ENCODE measurements around the gene RIMBP2.
"Not testable (repeated sequence)": the region's sequence is repeated elsewhere in the genome, so short reads cannot be mapped to it uniquely, and the experiment has no call there.

The RIMBP2 gene

GRCh38 chr12:130706311-130706710 lies 9.8 kb downstream of the RIMBP2 start:
- DNase-seq (ENCODE audit: low spot score), result no peak

- DNase-seq (ENCODE audit: low spot score), result no peak
Observed at GRCh38 chr12:130705178-130705822, 10.8 kb downstream of the RIMBP2 start.

- DNase-seq (ENCODE audit: low spot score), result no peak
Observed at GRCh38 chr12:130704606-130705005, 11.5 kb downstream of the RIMBP2 start.

- no peak for DNase-seq (ENCODE audit: low spot score)
Observed at GRCh38 chr12:130703733-130704375, 12.2 kb downstream of the RIMBP2 start.

GRCh38 chr12:130702966-130703732 lies 12.9 kb downstream of the RIMBP2 start:
- no peak for DNase-seq (ENCODE audit: low spot score)

GRCh38 chr12:130701402-130701744 lies 14.7 kb downstream of the RIMBP2 start:
- no peak for DNase-seq (ENCODE audit: low spot score)

- no peak for DNase-seq (ENCODE audit: low spot score)
Observed at GRCh38 chr12:130700492-130701401, 15.4 kb downstream of the RIMBP2 start.

DNA sequence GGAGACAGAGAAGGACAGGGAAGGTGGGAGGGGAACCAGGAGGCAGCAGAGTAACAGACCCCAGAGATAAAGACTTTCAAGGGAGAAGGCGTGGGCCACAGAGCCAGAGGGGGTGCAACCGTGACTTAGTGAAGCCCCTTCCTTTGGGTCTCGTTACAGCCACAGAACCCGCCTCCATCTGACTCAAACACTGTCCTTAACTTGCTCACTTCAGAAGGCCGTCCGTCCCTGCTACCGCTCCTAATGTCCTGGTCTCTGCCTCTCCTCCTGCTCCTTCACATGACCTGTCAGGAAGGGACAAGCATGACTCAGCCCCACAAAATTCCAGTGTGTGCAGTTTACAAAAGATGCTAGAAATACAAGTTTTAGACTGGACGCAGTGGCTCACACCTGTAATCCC lies 18.0 kb downstream of the RIMBP2 start:
- no peak for DNase-seq (ENCODE audit: low spot score)

GRCh38 chr12:130696379-130697100 lies 19.6 kb downstream of the RIMBP2 start:
- no peak for DNase-seq (ENCODE audit: low spot score)

DNA sequence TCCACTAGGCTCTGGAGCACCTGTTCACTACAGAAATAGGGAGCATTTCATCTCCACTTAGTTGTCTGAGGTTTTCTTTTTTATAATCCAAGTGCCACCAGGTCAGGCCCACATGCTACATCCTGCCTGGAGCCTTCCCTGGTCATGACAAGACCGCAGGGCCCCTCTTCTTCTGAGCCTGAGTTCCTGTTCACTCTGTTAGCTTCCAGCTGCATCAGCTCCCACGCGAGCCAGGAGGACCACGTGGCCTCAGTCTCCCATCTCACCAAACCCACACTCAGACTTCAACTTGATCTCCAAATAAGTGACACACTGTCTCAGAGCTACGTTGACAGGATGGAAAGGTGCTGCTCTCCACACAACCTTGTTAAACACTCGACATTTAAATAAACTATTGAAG lies 21.0 kb downstream of the RIMBP2 start:
- DNase-seq (ENCODE audit: low spot score), result no peak

DNA sequence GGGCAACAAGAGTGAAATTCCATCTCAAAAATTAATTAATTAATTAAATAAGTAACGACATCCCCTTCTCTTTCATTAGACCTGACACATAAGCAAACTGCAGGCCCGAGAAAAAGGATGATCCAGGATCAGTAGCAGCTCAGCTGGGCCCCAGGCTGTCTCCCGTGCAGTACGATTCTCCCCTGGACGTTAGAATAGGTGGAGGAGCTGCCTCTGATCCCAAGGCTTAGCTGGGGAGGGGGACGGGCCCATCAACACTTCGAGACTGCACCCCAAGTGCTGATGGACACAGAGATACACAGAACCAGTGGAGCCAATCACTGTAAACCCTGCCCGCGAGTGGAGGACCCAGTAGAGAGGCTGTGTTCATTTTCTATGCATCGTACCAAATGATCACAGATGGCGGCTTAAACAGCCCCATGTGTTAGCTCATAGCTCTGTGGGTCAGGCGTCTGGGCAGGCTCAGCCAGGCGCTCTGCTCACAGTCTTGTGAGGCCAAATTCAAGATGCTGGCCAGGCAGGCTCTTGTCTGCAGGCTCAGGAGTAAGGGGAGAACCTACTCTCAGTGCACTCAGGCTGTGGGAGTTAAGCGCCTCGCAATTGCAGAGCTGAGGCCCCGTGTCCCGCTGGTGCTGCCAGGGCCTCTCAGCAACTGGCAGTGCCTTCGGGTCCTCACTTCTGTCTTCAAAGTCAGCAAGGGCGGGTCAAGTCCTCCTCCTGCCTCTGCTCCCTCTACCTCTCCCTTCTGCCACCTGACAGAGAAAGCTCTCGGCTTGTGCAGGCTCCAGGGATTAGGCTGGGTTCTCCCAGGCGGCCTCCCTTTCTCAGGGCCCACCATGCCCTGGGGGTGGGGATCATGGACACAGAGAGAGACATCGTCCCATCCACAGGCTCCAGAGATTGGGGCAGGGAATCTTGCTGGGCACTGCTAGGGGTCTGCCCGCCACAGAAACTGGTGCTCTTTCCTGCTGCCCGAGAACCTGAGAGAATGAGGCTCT lies 26.4 kb downstream of the RIMBP2 start:
- DNase-seq (ENCODE audit: low spot score), result no peak

DNA sequence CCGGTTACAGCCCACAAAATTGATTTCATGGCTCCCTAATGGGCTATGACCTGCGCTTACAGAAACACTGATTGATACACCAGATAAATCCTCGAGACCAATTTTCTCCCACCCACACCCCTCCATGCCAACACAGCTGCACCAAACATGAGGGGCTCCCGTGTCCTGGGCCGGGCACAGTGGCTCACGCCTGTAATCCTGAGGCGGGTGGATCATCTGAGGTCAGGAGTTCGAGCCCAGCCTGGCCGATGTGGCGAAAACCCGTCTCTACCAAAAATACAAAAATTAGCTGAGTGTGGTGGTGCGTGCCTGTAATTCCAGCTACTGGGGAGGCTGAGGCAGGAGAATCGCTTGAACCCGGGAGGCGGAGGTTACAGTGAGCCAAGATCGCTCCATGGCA lies 27.1 kb downstream of the RIMBP2 start:
- not testable (repeated sequence) for DNase-seq (ENCODE audit: low spot score)

DNA sequence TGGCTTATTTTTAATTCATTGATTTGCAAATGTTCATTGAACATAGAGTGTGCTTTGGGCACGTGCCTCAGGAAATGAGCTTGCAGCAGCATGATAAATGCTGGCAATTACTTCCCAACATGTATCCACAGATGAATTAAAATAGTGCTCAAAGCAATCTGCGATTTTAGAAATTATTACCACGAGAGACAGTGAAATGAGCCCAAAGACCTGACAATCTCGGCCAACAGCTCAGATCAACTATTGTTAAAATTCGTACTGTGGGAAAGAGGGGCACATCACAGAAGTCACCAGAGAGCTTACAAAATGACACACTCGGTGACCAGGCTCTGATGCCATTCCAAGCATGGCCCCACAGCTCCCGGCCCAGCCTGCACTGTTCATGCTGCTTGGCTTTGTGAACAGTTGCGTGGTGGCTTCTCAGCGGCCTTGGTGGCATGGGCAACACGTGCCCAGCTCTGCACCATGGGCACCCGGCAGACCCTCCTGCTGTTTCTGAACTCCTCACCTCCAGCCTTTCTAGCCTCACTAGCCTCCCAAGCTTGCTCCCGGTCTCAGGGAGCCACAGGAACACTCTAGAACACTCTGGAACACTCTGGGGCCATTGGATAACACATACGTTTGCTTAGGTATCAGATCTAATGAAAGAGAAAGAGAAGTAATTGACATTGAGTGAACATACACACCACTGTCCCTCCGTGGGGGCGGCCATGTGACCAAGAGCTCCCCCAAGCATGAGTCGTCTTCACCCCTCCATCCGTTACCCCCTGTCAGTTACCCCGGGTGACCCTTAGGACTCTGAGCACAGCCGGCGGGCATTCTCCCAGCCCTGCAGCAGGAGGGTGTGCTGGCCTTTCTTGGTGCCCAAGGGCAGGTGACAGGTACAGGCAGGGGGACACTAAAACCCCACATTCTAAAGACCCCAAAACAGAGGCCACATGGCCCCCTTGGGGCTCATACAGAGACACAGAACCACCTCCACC lies 28.0 kb downstream of the RIMBP2 start:
- no peak for DNase-seq (ENCODE audit: low spot score)

GRCh38 chr12:130687190-130687589 lies 28.9 kb downstream of the RIMBP2 start:
- no peak for DNase-seq (ENCODE audit: low spot score)

GRCh38 chr12:130686511-130686991 lies 29.5 kb downstream of the RIMBP2 start:
- no peak for DNase-seq (ENCODE audit: low spot score)

GRCh38 chr12:130685850-130686249 lies 30.2 kb downstream of the RIMBP2 start:
- no peak for DNase-seq (ENCODE audit: low spot score)

GRCh38 chr12:130685250-130685787 lies 30.8 kb downstream of the RIMBP2 start:
- DNase-seq (ENCODE audit: low spot score), result no peak

DNA sequence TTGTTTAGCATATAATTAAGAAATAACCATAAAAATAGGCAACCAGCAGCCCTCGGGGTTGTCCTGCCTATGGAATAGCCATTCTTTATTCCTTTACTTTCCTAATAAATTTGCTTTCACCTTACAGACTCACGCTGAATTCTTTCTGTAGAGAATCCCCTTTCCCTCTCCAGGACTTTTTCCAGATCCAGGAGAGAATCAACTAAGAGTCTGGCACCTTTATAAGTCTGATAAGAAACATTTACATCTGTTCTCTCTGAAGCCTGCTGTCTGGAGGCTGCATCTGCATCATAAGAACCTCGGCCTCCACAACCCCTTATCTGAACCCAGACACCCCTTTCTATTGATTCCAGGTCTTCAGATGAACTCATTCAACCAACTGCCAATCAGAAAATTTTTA lies 32.3 kb downstream of the RIMBP2 start:
- no peak for DNase-seq (ENCODE audit: low spot score)

DNA sequence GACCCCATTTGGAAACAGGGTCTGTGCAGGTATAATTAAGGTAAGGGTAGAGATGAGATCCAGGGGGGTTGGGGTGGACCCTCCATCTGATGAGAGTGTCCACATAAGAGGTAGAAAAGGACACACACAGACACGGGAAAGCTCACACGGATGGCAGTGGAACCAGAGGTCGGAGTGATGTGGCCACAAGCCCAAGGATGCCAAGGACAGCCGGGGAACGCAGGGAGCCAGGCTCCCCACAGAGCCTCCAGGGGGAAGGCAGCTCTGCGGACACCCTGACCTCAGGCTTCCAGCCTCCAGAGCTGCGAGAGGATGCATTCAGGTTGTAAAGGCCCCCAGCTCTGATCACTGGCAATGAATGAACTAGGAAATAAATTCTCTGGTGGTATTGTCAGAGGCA lies 33.0 kb downstream of the RIMBP2 start:
- DNase-seq (ENCODE audit: low spot score), result no peak
